Right lobe of liver (tissue), 6 donors: ENCODE measurements around the gene UBIAD1. TPM values are rescaled to one million over a fixed set of nuclear protein-coding genes. Genes with fewer than 3 reads are reported as not detected.
"Not testable (repeated sequence)": the region's sequence is repeated elsewhere in the genome, so short reads cannot be mapped to it uniquely, and the experiment has no call there.

Source experiments
- ATAC-seq, 4 donors: fragments of 200-7000 bp; cut with Tn5 transposase; one replicate each; pipeline ENCODE4 v1.9.1; 2020; ENCODE audit warnings: mild to moderate bottlenecking in 4 of 4, moderate library complexity in 4 of 4
- DNase-seq, 3 donors: peaks; one replicate each; pipeline ENCODE4 v3.0.0-alpha.2; 2020
- H3K27ac ChIP-seq, 3 donors: fragments of 200-600 bp; one replicate each; pipeline ENCODE4 v1.8.0; 2022
- H3K27me3 ChIP-seq, 2 donors: fragments of 200-600 bp; one replicate each; pipeline ENCODE4 v1.8.0; 2022
- H3K36me3 ChIP-seq, 4 donors: fragments of 200-600 bp; sonication (generic) in 1 of 4; one replicate each; pipeline versions ENCODE4 v1.5.1 to v1.8.0; 2017 to 2022; ENCODE audit warnings: control low read depth in 1 of 4
- H3K4me1 ChIP-seq, 4 donors: fragments of 200-600 bp; sonication (generic) in 1 of 4; one replicate each; pipeline versions ENCODE4 v1.5.1 to v1.8.0; 2017 to 2022; ENCODE audit warnings: control low read depth in 1 of 4
- H3K4me3 ChIP-seq, 3 donors: fragments of 200-600 bp; one replicate each; pipeline ENCODE4 v1.8.0; 2022
- H3K9me3 ChIP-seq, 4 donors: fragments of 200-600 bp; sonication (generic) in 1 of 4; one replicate each; pipeline versions ENCODE4 v1.5.1 to v1.8.0; 2017 to 2022; ENCODE audit warnings: control low read depth in 1 of 4
- CTCF ChIP-seq, 4 donors: fragments of 200-600 bp in 3 of 4; fragments of 450-650 bp in 1 of 4; IDR thresholded peaks; one replicate each; pipeline versions ENCODE4 v1.5.1 to v1.8.0; 2016 to 2022; ENCODE audit warnings: antibody characterized with exemption in 4 of 4, mild to moderate bottlenecking in 2 of 4
- POLR2A ChIP-seq: fragments of 450-650 bp; IDR thresholded peaks from one replicate; pipeline ENCODE4 v1.6.1; 2017; ENCODE audit warnings: antibody characterized with exemption, mild to moderate bottlenecking
- WGBS: methylation state at CpG from one replicate; pipeline ENCODE4 v1.1.6; 2018; ENCODE audit warnings: low coverage, low lambda C conversion rate; ENCODE audit not compliant: insufficient coverage; ENCODE audit errors: missing lambda C conversion rate; 5-methylcytosine and 5-hydroxymethylcytosine counted together
- intact Hi-C, 2 donors: fragments of 100-400 bp; cut with DNase I; formaldehyde crosslinking; loops; one replicate each; pipeline versions ENCODE4 v1.11.2 to v1.14.1; 2022
- total RNA-seq, 6 experiments: library from RNA; depleted of rRNA in 2 of 6; stranded (reverse); fragments of >200 nt in 2 of 6; fragmentation: NEBNext Ultra II Directional in 3 of 6; extraction: Animal tissue kit (Norgen Biotek cat#: 25700) in 3 of 6; gene quantifications; one replicate each; pipeline versions ENCODE4 v1.1.0 to v1.2.4, GENCODE V29; 2016 to 2023
- donor health status: DM: no; HTN: yes; CAD: no.
- donor health status: DM: no; HTN: no; CAD: no.
- donor health status: DM: no; HTN: no; CAD: no.
- donor health status: DM: no; HTN: yes; CAD: no.
- donor health status: DM: no; HTN: yes; CAD: no.

Gene UBIAD1
- total RNA-seq, 6 experiments from 2014 or later = 7.0 to 11.4 (median 9.7) TPM

GRCh38 chr1:11262171-11263049 is 10.6 kb upstream of the UBIAD1 start, which contains the start of gene MTOR:
Gene MTOR (minus strand): TSS chr1:11262551. CDS start chr1:11259409, 3,142 bp downstream.
- Histone ChIP-seq H3K36me3 (peaks cover 0 to 18% (median 7%) of the 10 kb centered on the region in 4 donors), H3K4me1 (peaks cover 0 to 17% (median 2%) of the 10 kb centered on the region in 4 donors), H3K27ac (peak within 1 kb of the TSS; percentile 77 to 87 (median 82)), H3K27me3 (no peaks in the 10 kb centered on the region), H3K9me3 (no peaks in the 10 kb centered on the region), H3K4me3 (peak within 1 kb of the TSS; percentile 89 to 98 (median 94))
- WGBS = 0% methylated on average over 22 of the region's 60 CpGs
- DNase-seq = peak; percentile 96 to 99 (median 99)
- intact Hi-C loops = no loop called here
- TF ChIP-seq CTCF (IDR thresholded peaks at IDR 0.05) = peak in 1 of 4 donors; percentile 12
- TF ChIP-seq POLR2A = peak; percentile 81
- peak; percentile 95 to 99 (median 98) for ATAC-seq

GRCh38 chr1:11266268-11267074 is 6.5 kb upstream of the UBIAD1 start:
- Histone ChIP-seq H3K36me3 (no peaks in the 10 kb centered on the region), H3K9me3 (no peaks in the 10 kb centered on the region), H3K27me3 (no peaks in the 10 kb centered on the region), H3K4me1 (peaks cover 0 to 16% (median under 1%) of the 10 kb centered on the region in 4 donors), H3K4me3 (no peak overlapping the region), H3K27ac (peak overlapping the region; percentile 92 to 99 (median 94))
- DNase-seq = no peak
- WGBS = 67% methylated on average over 7 of the region's 12 CpGs
- intact Hi-C loops = no loop called here
- no peak for ATAC-seq
- TF ChIP-seq POLR2A = no peak
- TF ChIP-seq CTCF (IDR thresholded peaks at IDR 0.05) = no peak

GRCh38 chr1:11267350-11268337 is 5.4 kb upstream of the UBIAD1 start:
- peak in 1 of 3 donors; percentile 65 for DNase-seq

DNA sequence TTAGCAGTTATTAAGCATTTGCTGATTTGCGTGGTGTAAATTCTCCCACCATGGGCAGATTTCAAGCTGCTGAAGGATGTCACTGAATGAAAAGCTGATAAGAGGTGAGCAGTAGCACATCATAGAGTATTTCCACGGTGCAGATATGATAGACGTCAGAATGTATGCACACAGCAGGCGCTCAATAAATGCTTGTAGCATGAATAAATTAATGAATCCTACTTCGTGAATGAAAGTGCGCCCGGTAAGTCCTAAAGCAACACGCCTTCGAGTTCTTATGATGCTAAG is 510 bp upstream of the UBIAD1 start:
- Histone ChIP-seq H3K9me3 (no peaks in the 10 kb centered on the region), H3K27ac (peak overlapping the region in 1 of 3 donors; percentile 27), H3K36me3 (no peaks in the 10 kb centered on the region), H3K4me3 (peak overlapping the region in 1 of 3 donors; percentile 26), H3K4me1 (peaks cover 0 to 33% (median 6%) of the 10 kb centered on the region in 4 donors), H3K27me3 (no peaks in the 10 kb centered on the region)
- ATAC-seq (no peak), DNase-seq (no peak)
- intact Hi-C loops = no loop called here
- 18% methylated on average over 6 of the region's 9 CpGs for WGBS
- TF ChIP-seq POLR2A = no peak
- no peak for TF ChIP-seq CTCF (IDR thresholded peaks at IDR 0.05)

More at GRCh38 chr1:11267350-11268337, 5.4 kb upstream of the UBIAD1 start:
- Histone ChIP-seq H3K27ac (peak overlapping the region; percentile 92 to 99 (median 94)), H3K4me1 (peaks cover 0 to 16% (median 0%) of the 10 kb centered on the region in 4 donors)
- H3K9me3 ChIP-seq, H3K27me3 ChIP-seq, intact Hi-C loops, H3K4me3 ChIP-seq, H3K36me3 ChIP-seq: not testable (repeated sequence)
- peak; percentile 81 to 84 (median 83) for ATAC-seq
- WGBS = 40% methylated on average over 15 of the region's 19 CpGs
